GM18526 (cell line): Measurements from ENCODE around the gene TYW5.

Experiments
- POLR2A ChIP-seq: IDR thresholded peaks from 3 replicates; pipeline ENCODE4 v1.6.1; 2011; ENCODE audit not compliant: insufficient read length; ENCODE audit errors: extremely low read depth

The TYW5 gene

DNA sequence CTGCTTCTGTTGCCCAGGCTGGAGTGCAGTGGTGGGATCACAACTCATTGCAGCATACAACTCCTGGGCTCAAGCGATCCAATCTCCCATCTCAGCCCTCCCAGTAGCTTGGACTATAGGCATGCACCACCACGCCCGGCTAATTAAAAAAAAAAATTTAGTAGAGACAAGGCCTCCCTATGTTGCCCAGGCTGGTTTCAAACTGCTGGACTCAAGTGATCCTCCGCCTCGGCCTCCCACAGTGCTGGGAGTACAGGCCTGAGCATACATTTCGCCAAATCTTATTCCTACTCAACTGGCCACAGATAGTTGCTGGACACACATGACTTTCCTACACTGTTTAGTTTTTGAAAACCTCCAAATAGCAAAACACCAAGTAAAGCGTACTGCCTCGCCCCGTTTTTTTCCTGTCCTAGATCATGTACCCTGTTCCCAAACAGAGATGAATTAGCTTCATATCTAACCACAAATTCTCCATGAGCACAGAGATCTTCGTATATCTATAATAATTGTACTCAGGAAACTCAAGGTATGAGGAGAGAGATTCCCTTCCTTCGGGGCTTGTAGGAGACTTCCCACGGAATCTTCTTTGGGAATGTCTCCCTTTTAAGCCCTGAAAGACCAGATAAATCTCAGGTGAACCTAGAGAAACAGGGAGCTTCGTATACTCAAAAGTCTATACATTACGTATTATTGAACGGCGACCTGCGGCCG lies 44.8 kb downstream of the TYW5 start:
- no peak for TF ChIP-seq POLR2A

DNA sequence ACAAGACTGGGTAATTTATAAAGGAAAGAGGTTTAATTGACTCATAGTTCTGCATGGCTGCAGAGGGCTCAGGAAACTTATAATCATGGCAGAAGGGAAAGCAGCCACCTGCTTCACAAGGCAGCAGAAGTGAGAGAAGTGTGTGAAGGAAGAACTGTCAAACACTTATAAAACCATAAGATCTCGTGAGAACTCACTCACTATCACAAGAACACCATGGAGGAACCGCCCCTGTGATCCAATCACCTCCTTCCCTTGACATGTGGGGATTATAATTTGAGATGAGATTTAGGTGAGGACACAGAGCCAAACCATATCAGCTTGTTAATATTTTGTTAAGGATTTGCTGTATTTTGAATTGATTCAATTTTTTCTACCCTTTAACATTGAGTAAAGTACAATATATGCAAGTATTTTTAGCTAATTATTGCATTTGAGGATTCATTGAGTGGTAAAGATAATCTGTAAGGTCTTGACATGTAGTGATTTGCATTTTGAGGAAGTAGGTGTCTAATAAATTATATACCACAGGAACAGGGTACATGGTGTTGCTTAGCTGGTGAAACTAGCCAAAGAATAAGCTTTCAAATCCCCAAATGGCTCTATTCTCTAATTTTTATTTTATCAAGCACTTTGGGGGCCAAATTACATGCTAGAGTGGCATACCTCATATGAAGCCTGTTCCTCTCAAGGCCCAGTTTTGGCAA lies 48.1 kb downstream of the TYW5 start:
- TF ChIP-seq POLR2A, result no peak

DNA sequence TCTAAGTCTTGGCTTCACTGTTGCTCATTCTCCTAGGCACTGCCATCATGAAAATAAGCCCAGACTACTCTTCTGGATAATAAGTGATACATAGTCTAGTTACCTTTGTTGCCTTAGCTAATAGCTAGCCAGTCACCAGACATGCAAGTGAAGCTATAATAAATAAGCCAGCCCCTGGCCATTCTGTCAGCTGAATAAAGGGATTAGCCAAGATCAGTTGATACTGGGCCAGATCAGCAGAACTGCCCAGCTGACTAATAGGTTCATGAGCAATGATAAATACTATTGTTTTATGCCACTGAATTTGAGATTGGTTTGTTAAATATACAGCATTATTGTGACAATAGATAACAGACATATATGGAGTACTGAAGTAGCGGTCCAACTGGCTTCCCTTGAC lies 52.2 kb downstream of the TYW5 start:
- TF ChIP-seq POLR2A, result no peak

GRCh38 chr2:199902486-199903110 lies 52.7 kb downstream of the TYW5 start:
- TF ChIP-seq POLR2A, result no peak

- no peak for TF ChIP-seq POLR2A
Observed at GRCh38 chr2:199901942-199902341, 53.3 kb downstream of the TYW5 start.

DNA sequence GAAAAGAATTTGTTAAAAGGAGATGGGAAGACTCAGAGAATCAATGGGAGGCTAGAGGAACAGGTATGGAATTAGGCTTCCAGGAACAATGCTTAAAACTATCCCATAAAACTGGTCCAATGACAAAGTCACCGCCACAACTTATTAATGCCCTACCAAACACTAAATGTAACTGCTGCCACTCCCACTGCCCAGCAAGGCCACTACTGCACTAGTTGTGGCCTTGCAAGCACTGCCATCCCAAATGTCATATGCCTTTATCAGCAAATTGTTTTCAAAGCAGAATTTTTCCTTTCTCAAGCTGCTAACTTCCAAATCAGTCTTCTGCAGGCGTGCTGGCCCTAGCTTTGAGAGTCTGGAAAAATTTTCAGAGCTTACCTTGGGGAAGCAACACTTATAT lies 58.7 kb downstream of the TYW5 start:
- TF ChIP-seq POLR2A, result no peak

DNA sequence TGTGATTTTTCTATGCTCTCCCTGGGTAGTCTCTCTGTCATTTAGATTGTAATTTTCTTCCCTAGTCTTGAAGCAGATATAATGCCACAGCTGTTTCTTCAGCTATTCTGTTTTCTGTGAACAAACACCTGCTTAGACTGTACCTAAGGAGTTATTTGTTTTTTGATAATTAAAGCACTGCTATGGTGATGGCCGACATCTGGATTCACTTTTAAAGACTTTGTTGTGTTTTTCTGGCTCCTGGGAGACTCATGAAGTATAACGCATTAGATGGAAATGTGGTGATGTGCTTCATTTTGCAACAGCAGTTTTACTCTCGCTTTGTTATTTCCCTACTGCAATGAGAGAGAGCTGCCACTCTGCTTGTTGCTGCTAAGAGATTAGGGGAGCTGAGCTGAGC lies 59.9 kb downstream of the TYW5 start:
- TF ChIP-seq POLR2A, result no peak

DNA sequence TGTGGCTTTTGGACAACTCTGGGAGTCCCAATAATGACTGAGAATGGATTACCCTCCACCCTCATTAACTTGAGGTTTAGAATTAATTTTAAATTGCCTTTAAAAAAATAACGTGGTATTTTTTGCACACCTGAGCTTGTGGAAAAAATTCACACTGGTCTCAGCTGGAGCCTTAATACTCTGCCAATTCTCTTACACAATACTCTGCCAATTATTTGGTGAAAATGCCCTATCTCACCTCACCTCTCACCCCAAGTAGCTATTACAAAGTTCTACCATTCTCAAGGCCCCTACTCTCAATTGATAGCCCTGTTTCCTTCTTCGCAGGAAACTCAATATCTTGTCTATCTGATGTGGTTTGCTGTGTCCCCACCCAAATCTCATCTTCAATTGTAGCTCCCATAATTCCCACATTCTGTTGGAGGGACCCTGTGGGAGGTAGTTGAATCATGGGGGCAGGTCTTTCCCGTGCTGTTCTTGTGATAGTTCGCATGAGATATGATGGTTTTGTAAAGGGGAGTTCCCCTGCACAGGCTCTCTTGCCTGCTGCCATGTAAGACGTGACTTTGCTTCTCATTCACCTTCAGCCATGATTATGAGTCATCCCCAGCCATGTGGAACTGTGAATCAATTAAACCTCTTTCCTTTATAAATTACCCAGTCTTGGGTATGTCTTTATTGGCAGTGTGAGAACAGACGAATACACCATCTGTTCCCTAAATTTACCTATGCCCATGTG lies 71.6 kb downstream of the TYW5 start:
- no peak for TF ChIP-seq POLR2A

GRCh38 chr2:199882667-199883066 lies 72.6 kb downstream of the TYW5 start:
- no peak for TF ChIP-seq POLR2A
